ENCODE data around the gene ATG14.
"Not testable (repeated sequence)": the region's sequence is repeated elsewhere in the genome, so short reads cannot be mapped to it uniquely, and the experiment has no call there.

ATG14 gene

GRCh38 chr14:55350461-55350860, 61.2 kb downstream of the ATG14 start:
- no peak for DNase-seq

GRCh38 chr14:55349565-55349964, 62.1 kb downstream of the ATG14 start:
- DNase-seq, result no peak

- no peak for DNase-seq
Measured at GRCh38 chr14:55348766-55349453, 62.7 kb downstream of the ATG14 start.

GRCh38 chr14:55347748-55348147, 63.9 kb downstream of the ATG14 start:
- DNase-seq, result no peak

DNA sequence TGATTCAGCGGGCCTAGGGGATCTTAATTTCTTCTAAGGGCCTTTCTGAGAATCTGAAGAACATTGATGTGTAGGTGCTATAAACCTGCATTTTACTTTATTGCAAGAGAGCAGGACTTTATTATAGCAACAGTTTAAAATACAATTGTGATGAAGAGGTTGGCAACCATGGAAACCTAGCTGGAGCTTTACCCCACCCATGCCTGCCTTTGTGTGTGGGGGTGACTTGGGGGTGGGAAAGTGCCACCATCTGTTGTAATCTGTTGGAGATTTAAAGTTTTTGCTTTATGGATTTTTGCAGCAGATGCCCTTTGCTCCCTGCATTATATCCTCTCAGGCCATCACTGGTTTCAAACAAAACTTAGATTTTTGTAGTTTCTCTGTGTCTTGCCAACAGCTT, 64.6 kb downstream of the ATG14 start:
- no peak for DNase-seq

- DNase-seq, result not testable (repeated sequence)
Measured at GRCh38 chr14:55344582-55345163, 67.0 kb downstream of the ATG14 start.

GRCh38 chr14:55341781-55342180, 69.8 kb downstream of the ATG14 start:
- DNase-seq, result no peak

DNA sequence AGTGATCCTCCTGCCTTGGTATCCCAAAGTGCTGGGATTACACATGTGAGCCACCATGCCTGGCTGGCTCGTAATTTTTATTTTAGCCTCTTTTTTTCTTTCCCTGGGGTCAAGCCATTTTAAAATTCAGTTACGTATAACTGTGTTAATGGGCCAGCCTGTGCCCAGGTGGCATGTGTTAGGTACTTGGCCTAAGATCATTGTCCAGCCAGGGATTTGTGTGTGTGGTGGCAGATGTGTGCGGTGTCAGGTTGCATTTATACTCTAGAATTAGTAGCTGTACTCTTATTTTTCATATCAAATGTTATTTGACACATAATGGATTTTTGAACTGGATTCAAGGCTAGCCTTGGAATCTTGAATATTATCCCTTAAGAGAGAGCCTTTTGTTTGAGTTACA, 71.1 kb downstream of the ATG14 start:
- no peak for DNase-seq

GRCh38 chr14:55339770-55340169, 71.9 kb downstream of the ATG14 start:
- no peak for DNase-seq

DNA sequence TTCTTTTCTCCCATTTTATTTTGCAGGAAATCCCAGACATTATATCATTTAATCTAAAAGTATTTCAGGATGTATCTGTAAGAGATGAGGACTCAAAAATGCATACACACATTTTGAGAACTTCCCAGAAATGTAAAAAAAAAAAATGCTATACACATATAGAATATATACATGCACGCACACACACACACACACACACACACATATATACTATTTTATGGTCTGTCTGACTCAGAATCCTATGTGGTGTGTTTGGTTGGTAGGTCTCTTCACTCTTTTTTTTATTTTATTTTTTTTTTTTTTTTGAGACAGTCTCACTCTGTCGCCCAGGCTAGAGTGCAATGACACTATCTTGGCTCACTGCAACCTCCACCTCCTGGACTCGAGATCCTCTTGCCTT, 74.9 kb downstream of the ATG14 start:
- no peak for DNase-seq

DNA sequence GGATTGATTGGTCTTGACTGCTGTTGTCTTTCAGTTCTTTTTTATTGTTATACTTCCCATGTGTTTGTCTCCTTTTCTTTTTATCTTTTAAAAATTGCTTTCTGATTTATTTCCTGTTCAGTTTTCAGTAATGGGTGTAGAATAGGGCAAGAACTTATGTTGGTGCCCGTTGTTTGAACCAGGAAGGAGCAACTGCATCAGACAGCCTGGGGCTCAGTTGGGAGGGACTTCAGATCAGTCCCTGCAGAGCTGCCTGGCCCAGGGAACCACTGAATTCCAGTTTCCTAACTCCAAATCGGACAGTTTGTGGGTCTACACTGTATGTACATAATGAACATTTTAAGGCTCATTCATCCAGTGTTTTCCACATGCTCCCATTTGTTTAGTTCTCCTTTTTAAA, 75.5 kb downstream of the ATG14 start:
- DNase-seq, result no peak

DNA sequence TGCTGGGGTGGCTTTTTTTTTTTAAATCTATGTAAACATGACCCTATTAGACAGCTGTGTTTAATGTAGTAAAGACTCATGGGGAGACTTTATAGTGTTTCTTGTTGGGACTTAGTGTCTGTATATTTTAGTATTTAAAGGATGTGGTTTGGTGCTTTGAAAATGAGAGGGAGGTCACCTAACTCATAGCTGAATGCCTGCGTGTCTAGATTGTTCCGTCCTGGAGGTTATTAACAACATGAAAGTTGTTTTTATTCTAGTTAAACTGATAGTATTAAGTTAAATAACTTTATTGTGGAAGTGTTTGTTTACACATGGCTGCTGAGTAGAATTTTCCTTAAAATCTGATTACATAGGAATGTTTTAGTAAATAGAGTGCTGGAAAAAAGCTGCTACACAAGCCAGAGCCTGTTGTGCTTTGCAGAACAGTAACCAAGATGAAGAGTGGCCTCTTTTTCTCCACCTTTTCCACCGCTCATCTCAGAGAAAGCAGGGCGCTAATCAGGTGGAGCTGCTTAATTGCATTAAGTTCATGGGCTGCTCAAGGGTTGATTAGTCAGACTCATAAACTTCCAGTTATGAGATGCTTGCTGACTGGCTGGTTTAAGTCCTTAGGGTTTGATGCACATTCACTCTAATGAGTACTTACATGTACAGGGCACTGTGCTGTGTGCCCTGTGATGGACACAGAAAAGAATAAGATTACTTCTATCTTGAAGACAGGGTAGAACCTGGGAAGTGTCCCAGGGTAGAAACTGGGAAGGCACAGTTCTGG, 77.7 kb downstream of the ATG14 start:
- no peak for DNase-seq

DNA sequence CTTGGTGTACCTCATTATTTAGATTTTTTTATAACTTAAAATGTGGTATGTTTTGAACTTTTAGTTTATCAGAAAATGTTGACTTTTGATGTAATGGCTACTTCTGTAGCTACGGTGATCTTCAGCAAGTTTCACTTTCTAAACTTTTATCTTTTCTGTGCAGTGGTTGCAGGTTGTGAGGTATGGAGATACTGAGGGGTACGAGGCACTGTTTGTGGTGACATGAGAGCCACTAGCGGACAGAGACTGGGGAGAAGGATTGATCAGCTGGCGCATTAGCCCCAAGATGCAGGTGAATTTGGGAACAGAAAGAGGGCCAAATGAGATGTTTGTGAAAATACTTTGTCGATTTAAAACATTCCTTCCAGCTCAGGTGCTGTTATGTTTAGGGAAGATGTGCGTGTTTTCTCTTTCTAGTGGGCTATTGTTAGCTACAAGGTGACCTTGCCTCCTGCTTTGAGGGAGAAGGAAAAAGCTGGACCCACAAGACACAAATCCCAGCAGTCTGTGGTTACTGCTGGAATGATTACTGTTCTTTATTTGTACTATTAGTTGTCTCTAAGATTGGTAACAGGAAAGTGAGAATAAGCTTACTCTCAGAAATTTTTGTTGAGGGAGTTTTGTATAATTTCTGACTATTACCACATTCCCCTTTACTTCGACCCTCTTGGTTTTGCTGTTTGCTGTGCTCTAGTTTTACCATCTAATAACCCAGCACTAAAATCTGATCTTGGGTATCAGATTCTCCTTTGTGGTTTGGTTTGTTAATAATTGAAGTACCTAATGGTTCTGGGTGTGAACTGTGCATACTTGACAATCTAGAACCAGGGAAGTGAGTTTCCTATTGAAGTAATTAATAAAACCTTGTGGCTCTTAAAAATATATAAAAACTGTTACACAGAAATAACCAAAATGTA, 78.7 kb downstream of the ATG14 start:
- no peak for DNase-seq

- no peak for DNase-seq
Measured at GRCh38 chr14:55329999-55330710, 81.5 kb downstream of the ATG14 start.

GRCh38 chr14:55328317-55328716, 83.3 kb downstream of the ATG14 start:
- no peak for DNase-seq

- no peak for DNase-seq
Measured at GRCh38 chr14:55327179-55327578, 84.5 kb downstream of the ATG14 start.

DNA sequence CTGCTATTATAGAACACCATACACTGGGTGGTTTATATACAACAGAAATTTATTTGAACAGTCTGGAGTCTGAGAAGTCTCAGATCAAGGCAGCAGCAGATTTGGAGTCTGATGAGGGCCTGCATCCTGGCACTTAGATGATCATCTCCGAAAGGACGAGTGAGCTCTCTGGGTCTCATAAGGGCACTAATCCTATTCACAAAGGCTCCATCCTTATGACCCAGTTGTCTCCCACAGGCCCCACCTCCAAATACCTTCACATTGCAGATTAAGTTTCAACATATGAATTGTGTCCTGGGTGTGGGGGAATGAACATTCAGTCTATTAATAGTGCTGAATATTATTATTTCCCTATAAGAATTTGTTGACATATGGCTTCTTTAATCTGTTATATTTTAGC, 86.8 kb downstream of the ATG14 start:
- DNase-seq, result no peak

- DNase-seq, result no peak
Measured at GRCh38 chr14:55323910-55324309, 87.7 kb downstream of the ATG14 start.

DNA sequence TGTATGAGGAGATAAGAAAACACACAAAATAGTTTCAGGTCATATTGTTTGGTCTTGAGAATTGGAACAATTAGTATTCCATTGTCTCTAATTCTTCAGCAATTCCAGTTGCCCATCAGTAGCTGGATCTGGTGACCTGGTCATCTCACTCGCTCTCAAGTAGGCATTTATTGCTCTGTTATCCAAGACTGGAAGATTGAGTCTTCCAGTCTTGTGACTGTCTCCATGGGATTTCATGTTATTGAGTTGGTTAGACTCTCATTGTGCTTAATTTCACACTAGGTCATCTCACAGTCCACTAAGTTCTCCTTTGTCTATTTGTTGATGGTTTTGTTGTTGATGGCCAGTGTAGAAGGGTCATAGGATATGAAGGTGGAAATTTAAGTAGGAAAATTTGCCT, 92.9 kb downstream of the ATG14 start:
- DNase-seq, result no peak

DNA sequence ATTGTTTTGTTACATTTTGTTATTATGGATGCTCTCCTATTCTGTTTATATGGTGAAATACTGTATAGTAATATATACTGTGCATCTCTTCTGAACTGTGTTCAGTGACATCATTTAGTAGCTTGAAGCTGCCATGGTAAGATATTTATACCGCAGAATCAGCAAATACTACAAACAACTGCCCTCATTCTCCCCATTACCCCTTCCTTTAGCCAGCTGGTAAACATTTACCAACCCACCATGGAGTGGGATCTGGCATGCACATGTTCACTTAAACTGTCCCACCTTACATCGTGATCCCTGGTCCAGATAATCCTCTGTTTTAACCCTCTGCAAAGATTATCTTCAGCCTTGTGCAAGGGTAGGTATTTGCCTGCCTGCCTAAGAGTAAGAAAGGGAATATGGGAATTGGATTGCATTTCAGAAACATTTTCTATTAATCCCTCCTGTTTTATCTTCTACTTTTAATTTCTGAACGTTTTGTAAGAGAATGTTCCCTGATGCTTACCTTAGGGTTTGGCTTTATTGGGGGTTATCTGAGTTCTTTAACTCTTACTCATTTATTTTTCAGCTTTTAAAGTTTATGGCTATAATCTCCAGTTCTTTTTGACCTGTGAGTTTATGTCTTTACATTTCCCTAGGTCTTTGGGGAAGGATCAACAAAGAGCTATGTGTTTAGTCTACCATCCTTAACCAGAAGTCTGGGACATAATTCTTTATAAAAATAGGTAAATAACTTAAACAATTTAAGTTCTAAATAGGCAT, 93.9 kb downstream of the ATG14 start:
- DNase-seq, result no peak

- no peak for DNase-seq
Measured at GRCh38 chr14:55316564-55316963, 95.1 kb downstream of the ATG14 start.
